OCI-LY7 (cell line): Measurements from ENCODE around the gene PRKN.

Experiments
- CTCF ChIP-seq: fragments of 200-600 bp; sonication (generic); conservative IDR thresholded peaks from 2 replicates; pipeline ENCODE4 v1.5.1; 2014; ENCODE audit warnings: mild to moderate bottlenecking, antibody characterized with exemption, low read length, moderate library complexity, mixed read lengths
- EZH2phosphoT487 ChIP-seq: fragments of 200-600 bp; sonication (generic); IDR thresholded peaks from 2 replicates; pipeline ENCODE4 v1.6.1; 2018; ENCODE audit warnings: low read depth, borderline replicate concordance, mild to moderate bottlenecking, mixed run types, antibody characterized with exemption, low read length, moderate library complexity, mixed read lengths

- TF ChIP-seq EZH2phosphoT487 (no peak), CTCF (no peak)
Observed at GRCh38 chr6:162200945-162201690, 526.4 kb downstream of the PRKN start.
